DND-41 (cell line): ENCODE measurements around the gene PLA2G4E.

ENCODE experiments used
- EZH2 ChIP-seq: IDR thresholded peaks from 3 replicates; pipeline ENCODE4 v1.6.1; 2012; ENCODE audit warnings: borderline replicate concordance, low read depth, mild to moderate bottlenecking, moderate library complexity, low read length, inconsistent platforms; ENCODE audit not compliant: severe bottlenecking
- TF ChIP-seq, protein P1 (sequence below): IDR thresholded peaks from 2 replicates; pipeline ENCODE4 v1.5.1; 2012; ENCODE audit warnings: borderline replicate concordance, low read length, moderate library complexity, mild to moderate bottlenecking; ENCODE audit not compliant: poor library complexity, severe bottlenecking; ENCODE audit errors: extremely low read depth

DNA sequence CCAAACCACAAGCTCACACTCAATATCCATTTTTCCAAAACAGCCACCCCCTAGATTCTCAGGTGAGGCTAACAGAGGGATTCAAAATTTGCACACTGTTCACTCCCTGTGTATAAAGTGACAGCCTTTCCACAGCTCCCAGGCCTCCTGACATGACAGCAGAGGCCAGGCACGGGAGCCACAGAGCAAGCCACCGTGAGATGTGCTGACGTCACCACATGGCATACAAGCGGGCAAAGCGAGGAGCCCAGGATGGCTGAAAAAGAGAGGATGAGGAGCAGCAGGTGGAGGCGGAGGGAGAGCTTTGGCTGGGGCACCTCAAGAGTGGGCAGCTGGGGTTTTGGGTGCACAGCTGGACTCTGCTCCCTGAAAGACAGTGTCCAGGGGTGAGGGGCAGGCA lies 75.6 kb downstream of the PLA2G4E start:
- TF ChIP-seq, protein P1, sequence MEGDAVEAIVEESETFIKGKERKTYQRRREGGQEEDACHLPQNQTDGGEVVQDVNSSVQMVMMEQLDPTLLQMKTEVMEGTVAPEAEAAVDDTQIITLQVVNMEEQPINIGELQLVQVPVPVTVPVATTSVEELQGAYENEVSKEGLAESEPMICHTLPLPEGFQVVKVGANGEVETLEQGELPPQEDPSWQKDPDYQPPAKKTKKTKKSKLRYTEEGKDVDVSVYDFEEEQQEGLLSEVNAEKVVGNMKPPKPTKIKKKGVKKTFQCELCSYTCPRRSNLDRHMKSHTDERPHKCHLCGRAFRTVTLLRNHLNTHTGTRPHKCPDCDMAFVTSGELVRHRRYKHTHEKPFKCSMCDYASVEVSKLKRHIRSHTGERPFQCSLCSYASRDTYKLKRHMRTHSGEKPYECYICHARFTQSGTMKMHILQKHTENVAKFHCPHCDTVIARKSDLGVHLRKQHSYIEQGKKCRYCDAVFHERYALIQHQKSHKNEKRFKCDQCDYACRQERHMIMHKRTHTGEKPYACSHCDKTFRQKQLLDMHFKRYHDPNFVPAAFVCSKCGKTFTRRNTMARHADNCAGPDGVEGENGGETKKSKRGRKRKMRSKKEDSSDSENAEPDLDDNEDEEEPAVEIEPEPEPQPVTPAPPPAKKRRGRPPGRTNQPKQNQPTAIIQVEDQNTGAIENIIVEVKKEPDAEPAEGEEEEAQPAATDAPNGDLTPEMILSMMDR, result no peak
- TF ChIP-seq EZH2, result no peak
